ENCODE measurements around the gene CSRP2.

CSRP2 gene

DNA sequence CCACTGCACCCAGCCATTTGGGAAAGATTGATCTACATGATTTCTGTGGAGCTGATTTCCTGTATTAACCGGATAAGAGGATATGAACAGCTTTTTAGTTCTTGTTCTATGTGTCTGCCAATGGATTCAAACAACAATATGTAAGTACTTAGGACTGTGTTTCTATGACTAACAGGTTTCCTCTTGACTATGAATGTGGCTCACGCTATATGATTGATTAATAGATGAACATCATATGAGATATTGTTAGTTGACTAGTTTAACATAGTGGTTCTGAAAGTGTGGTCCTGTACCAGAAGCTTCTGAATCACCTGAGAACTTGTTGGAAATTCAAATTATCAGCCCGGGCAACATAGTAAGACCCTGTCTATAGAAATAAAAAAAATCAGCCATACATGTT lies 12.8 kb upstream of the CSRP2 start:
- no peak for DNase-seq (ENCODE audit: low spot score)

DNA sequence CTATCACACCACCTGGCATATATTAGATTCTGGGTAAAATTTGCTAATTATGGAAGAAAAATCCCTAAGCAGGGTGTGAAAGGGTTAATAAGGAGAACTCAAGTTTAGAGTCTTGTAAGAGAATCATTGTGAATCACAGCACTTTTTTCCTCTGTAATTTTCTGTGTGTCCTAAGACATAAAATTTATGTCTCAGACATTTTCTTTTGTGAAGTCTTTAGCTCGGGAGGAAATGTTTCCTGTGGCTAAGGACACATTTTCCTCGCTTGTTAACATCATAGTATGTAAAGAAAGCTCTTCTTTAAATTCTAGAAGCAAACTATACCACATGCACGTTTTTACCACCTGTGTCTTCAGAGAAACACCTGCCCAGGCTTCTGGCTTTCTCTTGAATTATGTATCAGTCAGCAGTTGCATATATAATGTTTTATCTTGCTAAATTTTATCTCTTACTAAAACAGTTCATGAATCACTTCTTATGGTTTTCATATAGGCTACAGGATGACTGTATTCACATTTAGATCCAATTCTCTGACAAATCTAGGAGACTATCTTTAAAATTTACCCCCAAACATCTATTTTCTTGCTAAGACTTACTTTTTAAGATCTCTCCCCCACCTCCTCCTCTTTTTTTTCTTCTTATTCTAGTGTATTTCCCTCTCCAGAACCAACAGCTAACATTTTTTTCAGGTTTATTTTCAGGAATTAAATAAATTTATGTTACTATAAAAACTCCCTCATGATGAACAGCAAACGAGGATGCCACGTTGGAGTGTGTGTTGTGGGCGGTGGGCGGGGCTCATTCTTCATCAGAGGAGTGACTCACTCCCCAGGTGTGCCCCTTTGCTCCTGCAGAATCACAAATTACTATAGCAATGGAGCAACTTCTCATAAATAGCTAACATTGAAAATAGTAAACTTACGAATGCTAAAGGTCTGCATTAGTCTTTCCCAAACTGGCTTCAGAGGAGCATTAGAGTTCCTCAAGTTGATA lies 11.6 kb upstream of the CSRP2 start:
- DNase-seq (ENCODE audit: low spot score) = no peak

DNA sequence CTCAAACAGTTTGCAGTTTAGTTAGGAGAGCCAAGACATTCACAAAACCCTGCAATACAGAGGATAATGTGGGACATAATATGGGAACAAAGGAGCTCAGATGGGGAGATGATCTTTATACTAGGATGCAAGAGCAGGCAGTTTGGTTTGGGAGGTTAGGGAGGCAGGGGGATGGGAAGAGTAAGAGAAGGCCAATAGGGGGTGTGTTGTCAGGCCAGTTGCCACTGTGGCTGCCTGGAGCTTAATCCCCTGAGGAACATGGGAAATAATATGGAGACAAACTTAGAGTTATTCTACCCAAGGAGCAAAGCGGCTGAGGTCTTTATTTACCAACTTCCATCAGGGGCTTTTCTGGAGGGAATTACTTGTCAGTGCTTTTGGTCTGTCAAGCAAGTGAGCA lies 10.0 kb upstream of the CSRP2 start:
- DNase-seq (ENCODE audit: low spot score) = no peak

DNA sequence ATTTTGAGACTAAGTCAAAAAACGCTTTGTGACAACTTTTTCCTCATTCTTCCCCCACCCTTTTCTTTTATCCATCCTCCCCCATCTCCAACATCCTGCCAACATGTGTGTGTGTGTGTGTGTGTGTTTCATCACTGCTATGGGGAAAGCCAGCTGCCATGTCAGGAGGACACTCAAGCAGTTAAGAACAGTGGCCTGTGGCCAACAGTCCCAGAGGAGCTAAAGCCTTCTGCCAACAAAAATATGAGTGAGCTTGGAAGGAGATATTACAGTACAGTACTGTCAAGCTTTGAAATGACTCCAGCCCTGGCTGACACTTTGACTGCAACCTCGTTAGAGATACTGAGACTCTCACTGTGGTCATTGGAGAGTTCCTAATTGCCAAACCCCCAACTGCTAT lies 5.0 kb upstream of the CSRP2 start:
- no peak for DNase-seq (ENCODE audit: low spot score)

DNA sequence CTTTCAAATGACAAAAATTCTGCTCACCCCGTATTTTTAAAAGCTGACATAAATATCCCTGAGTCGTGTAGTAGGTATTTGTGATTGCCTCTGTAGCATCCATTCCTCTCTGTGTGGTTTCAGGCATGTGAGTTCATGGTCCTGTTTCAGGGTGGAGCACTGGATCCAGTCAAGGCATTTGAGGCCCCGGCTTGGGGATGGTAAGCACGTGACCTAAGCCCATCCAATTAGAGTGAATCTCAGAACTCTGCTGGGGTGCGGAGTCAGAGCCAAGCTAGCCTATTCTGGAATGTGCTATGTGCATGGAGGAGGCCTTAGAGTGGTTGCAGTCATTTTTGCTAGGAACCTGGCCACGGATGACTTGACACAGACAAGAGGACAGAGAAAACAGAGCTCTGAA lies 4.3 kb upstream of the CSRP2 start:
- no peak for DNase-seq (ENCODE audit: low spot score)

DNA sequence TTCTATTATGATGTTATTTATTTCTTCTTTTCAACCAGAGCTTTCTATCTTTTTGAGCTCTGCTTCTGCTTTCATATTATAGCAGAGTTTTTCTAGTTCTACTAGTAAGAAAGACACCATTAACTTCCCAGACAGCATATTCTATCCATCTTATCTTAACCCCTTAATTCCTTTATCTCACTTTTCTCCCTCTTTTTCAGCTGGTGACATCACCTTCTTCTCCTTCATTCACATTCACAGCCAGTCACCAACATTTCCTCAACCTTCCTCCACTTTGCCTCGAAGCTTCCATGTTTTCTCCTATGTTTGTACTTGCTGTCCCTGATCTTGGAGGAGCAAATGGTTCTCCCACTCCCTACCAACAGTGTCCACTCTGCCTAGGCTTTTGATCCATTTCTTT lies 3.5 kb upstream of the CSRP2 start:
- DNase-seq (ENCODE audit: low spot score) = no peak

DNA sequence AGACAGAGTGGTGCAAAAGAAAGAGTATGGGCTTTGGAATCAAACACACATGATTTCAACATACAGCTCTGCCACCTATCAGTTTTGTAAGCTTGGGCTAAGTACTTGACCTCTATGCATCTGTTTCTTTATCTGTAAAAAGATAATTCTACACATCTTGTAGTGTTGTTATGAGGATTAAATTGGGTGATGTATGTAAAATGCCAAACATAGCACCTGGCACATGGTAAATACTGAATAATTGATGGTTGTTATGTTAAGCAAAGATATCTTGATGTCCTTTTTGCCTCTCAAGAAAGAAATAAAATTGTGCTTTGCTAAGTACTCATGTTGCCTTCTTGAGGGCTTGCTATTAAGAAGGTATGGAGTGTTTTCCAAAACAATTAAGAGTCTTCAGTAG lies 2.3 kb upstream of the CSRP2 start:
- DNase-seq (ENCODE audit: low spot score) = no peak

DNA sequence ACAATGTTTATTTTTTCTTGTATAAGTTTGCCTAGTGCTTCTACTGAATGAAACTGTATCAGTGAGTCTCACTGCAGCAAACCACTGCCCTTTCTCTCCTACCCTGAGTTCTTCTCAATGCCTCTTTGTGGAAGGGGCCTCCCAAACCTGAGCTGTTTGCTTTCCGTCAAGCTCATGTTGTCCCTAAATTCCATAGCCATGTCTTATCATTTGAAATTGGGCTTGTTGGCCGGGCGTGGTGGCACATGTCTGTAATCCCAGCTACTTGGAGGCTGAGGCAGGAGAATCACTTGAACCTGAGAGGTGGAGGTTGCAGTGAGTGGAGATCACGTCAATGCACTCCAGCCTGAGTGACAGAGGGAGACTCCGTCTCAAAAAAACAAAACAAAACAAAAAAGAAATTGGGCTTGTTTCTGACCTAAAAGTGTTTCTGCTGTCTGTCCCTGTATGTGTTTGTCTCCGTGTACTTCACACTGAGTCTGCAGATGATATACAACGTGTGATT lies 1.8 kb upstream of the CSRP2 start:
- DNase-seq (ENCODE audit: low spot score) = no peak

DNA sequence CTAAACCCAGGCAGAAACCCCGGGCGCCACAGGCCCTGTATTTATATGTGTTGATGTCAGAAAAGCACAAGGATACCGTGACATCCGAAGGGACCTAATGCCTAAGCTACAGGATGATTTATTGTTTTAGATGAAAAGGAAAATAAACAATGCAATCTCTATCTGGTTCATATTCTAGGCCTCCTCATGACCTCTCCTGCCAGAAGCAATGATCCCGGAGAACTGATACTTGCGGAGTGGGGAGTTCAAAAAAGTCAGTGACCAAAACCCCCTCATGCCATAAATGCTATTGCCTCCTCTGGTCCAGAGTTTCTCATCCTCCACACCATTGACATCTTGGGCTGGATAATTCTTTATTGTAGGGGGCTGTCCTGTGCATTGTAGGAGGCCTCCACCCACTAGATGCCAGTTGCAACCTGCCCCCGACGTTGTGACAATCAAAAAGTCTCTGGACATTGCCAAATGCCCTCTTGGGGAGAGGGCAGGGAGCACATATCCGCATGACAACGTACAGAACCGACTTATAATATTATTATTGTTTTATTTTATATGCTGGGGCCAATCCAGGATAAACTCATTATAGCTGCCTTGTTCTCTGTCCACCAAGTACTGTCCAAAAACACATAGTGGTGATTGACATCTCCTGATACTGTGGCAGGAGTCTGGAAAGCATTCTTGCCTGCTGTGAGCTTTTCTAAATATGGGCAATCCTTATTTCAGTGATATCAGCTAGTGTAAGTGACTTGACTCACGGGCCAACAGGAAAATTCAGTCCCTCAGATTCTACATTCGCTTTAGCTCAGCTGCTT lies 1.1 kb upstream of the CSRP2 start:
- no peak for DNase-seq (ENCODE audit: low spot score)

DNA sequence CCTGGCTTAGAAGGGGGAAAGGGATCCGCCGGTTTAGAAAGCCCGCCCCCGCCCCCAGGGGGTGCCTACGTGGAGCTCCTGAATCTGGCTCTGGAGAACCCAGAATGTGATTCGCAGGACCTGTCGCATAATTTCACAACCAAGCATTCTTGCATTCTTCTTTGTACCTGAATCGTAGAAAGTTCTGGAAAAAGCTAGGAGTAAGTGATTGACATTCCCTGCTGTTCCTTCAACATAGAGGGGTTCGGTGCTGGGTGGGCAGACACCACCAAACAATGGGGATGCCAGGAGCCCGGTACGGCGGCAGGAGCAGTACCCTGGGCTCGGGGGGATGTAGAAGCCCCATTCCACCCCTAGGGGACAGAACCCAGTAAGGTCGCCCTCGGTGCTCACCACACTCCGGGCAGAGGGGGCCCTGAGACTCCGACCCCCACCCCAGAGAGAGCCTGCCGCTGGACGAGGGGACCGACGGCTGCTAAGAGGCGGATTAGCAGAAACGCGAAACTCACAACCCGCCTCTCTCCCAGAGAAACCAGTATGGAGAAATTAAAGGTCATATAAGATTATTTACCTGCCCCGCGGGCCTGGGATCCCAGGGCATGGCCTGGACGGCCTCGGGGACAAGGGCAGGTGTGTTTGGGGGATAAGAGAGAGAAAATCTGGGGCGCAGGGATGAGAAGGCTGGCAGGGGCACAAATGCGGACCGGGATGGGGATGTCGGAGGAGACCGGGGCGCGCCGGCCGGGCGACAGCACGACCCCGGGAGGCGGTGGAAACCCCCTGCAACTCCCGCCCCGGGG lies 520 bp downstream of the CSRP2 start:
- no peak for DNase-seq (ENCODE audit: low spot score)

DNA sequence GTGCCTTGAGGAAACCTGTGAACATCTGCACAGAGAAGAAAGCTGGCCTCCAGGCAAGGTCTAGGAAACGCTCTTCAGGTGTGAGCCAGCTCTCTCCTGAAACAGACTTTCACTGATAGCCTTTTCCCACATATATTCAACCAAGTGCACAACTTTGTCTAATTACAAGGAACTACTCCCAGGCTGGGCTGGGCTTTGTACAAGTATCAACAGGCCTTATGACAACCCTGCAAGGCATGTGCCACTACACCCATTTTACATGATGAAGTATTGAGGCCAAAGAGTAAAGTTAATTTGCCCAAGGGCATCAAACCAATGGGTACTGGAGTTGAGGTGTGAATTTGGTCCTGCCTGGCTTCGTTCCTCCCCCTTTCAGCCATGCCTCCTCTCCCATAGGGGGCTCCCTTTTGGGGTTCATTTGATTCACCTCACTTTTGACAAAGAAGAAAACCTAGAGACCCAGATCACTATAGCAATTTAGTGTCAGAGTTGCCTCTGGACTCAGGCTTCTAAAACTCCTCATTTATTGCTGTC lies 2.1 kb downstream of the CSRP2 start:
- DNase-seq (ENCODE audit: low spot score) = no peak

DNA sequence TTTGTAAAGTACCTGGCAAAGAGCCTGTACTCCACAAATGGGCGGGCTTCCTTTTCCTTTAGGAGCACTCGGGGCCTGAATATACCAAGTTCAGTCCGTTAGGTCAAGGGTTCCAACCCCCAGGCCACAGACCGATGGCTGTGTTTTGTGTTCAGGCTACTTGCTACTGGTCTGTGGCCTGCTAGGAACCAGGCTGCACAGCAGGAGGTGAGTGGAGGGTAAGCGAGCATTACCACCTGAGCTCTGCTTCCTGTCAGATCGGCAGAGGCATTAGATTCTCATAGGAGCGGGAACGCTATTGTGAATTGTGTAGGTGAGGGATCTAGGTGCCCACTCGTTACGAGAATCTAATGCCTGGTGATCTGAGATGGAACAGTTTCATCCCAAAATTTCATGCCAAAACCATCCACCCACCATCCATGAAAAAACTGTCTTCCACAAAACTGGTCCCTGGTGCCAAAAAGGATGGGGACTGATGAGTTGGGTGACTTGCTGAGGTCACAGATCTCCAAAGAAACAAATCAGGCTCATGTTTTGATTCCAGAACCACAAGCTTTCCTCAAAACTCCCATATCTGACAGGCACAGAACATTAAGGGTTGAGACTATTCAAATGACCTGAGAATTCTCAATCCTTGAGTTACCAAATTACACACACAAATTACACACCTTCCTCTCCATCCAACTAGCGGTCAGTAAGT lies 4.2 kb downstream of the CSRP2 start:
- DNase-seq (ENCODE audit: low spot score) = no peak

DNA sequence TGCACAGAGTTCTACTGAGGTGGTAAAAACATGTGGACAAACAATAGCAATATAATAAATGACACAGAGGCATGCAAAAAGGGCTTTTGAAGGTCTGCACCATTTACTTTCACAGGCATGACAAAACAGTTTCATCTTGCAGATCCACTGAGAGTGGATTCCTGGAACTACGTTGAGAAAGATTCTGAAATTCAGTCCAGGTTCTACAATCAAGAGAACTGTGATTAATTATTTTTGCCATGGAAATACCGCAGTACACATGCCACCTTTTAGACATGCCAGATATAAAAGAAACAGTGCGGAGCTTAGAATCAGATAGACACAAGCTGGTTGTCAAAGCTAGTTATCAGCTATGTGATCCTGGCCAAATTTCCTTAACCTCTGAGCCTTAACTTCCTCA lies 4.8 kb downstream of the CSRP2 start:
- DNase-seq (ENCODE audit: low spot score) = no peak

DNA sequence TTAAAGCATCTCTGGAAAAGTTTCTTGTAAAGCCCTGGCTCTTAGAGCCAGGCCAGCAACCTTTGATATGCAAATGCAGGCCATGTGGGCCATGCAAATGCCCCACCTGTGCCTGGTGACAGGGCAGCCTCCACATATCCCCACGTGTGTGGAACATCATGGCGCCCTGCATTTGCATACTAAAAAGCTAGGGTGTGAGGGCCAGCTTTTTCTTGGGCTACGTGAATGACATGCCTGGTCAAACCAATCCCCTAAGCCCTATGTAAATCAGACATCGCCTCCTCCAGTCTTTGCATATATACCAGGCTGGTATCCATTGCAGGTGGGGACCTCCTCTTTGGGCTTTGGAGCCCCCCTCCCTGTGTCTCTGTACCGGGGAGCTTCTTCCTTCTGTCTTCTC lies 6.4 kb downstream of the CSRP2 start:
- DNase-seq (ENCODE audit: low spot score) = no peak

DNA sequence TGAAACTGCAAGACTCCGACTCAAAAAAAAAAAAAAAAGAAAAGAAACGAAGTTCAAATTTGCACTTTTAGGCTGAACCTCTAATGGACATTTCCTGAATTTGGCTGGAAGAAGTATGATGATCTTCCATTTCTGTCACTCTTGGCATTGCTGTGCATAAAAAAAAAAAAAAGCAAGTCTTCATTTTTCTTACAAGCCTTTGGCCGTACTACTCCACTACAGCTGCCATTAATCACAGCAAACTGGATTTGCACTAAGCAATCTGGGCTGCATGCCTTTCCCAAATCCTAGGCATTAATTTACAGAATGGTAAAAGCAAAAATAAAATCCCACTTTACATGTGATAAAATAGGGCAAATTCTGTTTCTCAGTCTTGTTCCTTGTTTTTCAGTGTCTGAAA lies 7.1 kb downstream of the CSRP2 start:
- no peak for DNase-seq (ENCODE audit: low spot score)

DNA sequence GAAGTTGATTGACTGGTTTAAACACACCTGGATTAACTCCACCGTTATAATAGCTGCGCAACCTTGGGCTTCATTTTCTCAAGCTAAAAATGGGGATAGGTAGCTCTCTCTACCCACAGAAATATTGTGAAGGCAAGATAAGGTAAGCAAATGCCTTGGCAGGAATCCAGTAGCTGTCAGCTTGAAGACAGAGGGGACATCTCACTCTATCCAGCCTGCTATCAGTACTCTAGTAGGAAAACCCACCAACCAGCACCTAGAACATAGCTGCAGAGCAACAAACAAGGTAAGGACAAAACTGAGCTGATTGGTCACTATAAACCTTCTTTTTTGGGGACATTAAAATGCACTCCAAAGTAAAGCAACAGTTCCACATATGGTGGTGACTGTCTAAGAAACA lies 7.7 kb downstream of the CSRP2 start:
- no peak for DNase-seq (ENCODE audit: low spot score)

DNA sequence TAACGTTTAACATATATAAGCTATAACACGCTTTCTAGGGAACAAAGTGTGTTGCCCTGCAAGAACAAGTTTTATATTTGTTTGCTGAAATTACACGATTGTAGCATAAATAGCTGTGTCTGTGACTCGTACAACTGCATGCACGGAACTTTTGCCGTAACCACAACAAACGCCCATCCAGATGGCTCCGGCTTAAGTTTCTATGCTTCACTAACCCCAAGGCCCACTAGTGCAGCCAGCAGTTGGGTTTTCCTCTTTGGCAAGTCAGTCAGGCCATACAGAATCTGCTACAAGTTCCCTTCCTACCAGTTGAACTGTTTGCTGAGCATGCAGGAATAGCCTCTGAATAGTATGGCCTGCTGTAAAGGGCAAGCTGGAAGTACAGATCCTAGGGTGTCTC lies 12.1 kb downstream of the CSRP2 start:
- no peak for DNase-seq (ENCODE audit: low spot score)

DNA sequence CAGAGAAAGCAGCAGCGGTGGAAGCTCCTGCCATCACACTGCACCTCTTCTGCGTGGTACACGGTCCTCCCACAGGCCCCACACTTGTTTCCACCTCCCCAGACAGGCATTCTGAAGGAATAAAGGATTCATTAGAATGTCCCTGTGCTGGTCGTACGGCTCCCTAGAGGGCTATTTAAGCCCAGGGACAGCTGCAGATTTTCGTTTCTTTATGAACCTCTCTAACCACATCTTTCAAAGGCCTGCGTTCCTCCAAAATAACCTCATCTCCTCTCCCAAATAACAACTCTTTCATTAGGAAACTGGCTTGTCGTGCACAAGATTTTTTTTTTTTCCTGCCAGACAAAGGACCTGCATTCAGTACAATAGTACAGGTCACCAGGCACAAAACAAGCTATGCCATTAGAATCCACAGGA lies 12.7 kb downstream of the CSRP2 start:
- no peak for DNase-seq (ENCODE audit: low spot score)

DNA sequence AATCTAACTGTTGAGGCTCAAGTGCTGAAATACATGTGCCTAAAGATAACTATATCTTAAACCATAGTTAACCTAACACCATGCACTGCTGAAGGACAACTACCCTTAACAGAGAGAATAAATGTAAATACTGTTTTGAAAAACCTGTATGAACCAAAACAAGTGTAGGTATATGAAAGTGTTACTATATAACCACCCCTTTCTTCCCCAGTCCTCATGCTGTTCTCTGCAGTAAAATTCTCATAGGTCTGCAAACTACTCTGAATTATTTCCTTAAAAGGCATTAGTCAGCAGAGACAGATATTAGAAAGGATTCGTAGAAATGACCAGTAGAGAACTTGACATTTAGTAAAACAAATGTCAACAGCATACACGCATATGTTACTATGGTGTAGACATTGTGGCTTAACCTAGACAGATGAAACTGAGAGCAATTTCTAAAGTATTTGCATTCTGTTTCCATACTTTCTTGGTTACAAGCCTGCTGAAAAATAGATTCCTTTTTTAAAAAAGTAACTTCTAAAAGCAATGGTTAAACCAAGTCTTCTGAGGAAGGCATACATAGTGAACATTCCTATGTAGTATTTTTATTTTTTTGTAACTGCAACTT lies 13.9 kb downstream of the CSRP2 start:
- DNase-seq (ENCODE audit: low spot score) = no peak

DNA sequence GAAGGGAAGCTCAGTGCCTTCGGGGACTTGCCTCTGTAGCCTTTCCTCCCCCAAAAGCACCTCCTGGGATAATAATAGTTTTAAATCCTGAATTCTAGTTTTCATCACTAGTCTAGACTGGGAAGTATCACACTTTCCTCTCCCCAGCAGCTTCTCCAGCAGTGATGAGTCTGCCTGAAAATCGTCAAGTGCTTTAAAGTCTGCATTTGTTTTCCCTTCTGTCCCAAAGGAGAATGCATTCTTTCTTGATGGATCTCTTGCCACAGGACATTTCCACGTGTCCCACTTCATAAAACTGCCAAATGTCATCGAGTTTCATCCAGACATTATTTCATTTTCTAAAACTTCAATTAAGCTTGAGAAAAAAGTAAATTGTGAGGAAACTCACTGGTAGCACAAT lies 15.0 kb downstream of the CSRP2 start:
- no peak for DNase-seq (ENCODE audit: low spot score)
